ENCODE results near the gene HELB. TPM values are rescaled to one million over a fixed set of nuclear protein-coding genes. Genes with fewer than 3 reads are reported as not detected.
A peak's percentile ranks its signal among the peaks of the same experiment; 100 is the strongest.
"Not testable (repeated sequence)": the region's sequence is repeated elsewhere in the genome, so short reads cannot be mapped to it uniquely, and the experiment has no call there.

HELB gene
- total RNA-seq, result 2.1 TPM

DNA sequence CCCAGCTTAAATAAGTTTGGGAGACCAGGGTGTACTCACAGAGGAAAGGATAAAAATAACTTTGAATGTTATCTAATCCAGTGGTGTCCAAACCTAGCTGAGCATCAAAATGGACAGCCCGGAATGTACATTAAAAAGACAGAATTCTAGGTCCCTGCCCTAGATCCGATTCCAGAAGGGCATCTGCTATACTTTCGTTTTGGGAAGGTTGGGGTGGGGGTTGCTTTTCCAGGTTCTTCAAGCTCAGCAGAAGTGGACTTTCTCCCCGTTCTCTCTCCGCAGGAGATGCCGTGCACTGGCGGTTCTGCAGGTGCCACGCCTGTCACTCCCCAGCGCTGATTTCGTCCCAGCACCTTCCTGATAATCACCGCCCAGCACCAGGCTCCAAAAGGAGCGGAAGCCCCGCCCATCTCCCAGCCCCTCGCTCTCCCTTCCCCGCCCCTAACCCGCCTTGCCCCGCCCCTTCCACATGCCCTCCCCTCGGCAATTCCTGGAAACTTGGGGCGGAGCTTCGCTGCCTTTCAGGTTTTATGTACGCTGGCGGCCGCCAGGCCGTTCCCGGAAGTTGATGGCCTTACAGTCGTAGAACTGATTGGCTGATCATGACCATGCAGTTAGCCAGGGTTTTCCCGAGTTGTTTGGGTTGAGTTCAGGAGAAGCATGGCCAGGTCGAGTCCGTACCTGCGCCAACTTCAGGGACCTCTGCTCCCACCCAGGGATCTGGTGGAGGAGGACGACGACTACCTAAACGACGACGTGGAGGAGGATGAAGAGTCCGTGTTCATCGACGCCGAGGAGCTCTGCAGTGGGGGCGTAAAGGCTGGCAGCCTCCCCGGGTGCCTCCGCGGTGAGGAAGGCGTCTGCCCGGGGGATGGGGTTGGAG, at the start of gene HELB:
Gene HELB (plus strand): TSS at position 550 of the 883 bp plus-strand sequence. CDS start 111 bp downstream, at position 661.
- ATAC-seq, result peak; percentile 100

DNA sequence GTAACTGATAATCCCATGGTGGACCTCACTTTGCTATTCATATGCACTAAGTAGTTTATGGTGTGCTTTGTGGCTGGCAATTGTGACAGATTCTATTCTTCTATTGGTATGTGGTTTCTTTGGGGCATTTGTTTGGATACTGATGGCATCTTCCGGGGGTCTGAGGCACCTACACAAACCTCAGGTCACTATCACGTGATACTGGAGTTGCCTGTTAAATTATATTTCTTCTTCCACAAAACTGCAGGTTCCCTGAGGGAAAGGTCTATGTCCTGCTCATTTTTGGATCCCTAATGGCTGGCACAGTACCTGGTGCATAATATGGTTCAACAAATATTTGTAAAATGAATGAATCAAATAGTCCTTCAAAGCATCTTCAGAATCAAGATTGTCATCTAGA, 49.5 kb upstream of the HELB start:
- no peak for ATAC-seq

DNA sequence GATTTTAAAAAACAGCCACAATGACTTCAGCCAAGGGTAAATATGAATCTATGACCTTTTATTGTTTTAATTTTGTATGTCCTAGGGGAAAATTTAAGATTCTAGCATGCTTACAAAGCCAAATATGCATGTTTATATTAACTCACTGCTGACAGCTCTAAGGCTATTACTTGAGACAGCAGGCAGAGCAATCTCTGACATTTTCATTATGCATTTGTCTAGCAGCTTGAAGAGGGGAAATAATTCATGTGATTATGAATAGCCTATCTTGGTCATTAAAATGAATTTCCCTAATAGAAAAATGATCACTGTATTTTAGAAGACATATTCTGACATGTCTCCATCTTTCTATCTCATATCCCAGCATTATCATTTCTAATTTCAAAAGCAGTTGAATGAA, 46.6 kb upstream of the HELB start:
- ATAC-seq, result no peak

DNA sequence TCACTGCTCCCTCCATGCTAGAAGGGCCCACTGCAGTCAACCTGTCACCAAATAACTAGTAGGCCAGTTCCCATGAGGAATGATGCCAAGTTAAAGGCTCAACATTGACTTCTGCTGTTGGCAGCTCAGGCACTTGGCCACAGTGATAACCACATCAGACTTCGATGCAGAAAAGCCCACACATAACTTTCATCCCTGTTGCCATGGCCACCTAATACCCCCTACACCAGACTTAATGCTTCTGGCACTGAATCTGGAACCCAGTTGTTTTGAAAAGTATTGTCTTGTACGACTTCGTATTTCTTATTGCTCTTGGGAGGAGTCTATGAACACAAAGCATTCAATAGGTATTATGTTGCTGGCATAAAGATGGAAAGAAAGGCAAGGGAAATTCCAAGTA, 44.3 kb upstream of the HELB start:
- no peak for ATAC-seq

DNA sequence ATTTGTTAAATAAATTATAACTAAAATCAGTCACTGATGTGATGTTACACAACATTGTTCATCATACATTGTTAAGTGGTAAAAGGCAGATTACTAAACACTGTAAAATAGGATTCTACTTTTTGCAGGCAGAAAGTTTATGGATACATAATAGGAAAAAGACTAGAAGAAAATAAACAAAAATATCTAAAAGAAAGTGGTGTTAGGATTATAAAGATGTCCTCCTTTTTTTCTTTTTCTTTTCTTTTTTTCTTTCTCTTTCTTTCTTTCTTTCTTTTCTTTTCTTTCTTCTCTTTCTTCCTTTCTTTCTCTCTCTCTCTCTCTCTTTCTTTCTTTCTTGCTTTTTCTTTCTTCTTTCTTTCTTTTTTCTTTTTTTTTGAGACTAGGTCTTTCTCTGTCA, 39.6 kb upstream of the HELB start:
- ATAC-seq, result no peak

DNA sequence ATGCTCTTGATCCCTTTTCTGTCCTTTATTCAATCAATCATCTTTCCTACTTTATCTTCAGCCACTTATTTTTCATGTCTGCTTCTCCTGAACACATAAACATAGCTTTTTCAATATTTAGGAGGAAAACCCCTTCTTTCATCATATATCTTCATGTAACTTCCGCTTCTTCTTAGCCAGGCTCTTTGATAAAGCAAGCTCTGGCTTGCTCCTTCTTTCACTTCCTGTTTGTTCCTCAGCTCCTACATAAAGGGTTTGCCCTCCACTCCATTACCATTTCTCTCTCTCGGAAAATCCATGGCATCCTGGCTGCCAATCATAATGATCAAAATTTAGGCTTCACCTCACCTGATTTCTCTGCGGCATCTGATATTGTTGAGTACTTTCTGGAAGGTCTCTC, 33.7 kb upstream of the HELB start:
- ATAC-seq, result no peak

DNA sequence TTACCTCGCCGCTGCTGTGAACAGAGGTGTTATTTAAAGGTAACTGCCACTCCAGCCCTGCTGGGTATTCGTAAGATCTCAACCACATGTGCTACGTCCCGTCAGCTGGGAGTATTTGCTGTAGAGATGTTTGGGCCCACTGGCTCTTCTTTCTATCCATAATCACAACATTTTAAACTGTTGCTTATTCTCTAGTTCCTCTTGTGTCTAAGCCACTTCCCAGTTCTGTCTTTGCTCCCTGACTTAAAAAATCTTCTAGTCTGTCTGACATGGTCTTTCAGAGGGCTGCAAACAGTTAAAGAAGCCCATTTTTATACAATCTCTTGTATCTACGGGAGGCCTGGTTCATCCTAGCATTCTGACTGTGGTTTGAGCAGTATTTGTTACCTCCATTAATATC, 33.2 kb upstream of the HELB start:
- no peak for ATAC-seq

DNA sequence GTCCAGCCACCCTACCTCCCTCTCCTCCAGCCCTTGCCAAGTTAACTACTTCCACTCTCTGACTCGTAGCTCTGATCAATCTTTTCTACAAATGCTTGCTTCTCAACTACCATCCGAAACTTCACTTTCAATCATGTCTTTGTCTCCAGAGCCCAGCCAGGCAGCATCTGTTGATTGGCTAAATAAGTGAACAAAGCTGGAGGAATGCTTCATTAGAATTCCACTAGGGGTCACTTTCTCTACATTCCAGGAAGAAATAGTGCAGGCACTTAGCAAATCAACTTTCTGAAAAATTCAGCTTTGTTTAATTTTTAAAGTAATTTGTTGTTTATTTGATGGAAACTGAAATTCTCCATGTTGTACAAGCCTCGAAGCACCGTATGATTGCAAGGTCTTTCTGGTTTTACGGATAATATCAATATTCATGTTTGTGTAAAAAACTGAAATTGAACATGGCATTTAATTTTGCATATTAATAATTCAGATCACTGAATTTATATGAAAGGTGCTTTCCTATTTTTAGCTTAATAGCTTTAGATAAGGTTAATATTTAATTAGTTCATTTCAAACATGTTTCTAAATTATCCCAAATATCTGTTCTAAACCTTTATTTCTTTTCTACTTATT, 32.4 kb upstream of the HELB start:
- ATAC-seq, result peak; percentile 41

DNA sequence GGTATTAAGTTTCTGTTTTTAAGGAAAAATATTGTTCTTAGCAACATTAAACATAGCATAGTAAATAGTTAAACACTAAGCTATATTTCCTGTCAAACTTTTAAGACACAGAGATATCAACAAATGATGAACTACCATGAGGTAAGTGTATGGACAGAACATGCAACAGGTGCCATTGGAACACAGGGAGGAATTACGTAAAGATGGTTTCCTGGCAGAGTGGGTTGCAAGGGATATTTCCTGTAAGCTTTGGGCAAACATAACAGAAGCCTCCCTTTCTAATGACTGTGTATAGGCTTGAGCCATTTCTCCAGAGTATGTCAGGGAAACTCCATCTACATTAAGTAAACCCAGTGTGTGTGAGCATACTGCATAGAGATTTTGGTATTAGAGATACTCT, 31.7 kb upstream of the HELB start:
- ATAC-seq, result no peak

DNA sequence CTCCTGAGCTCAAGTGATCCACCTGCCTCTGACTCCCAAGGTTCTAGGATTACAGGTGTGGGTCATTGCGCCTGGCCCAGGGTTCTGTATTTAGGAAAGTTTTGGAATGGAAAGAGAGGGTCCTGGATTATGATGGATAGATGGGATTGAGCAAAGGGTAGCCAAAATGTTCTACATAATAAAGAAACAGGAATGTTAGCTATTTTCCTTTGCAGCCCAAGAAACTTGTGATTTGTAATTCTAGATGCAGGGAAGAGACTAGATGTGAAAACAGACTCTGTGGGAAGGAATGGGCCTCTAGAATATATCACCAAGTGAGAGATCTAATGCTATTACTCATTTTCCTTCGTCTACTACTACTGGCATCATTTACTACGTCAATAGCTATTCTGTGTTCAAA, 29.6 kb upstream of the HELB start:
- ATAC-seq, result no peak

DNA sequence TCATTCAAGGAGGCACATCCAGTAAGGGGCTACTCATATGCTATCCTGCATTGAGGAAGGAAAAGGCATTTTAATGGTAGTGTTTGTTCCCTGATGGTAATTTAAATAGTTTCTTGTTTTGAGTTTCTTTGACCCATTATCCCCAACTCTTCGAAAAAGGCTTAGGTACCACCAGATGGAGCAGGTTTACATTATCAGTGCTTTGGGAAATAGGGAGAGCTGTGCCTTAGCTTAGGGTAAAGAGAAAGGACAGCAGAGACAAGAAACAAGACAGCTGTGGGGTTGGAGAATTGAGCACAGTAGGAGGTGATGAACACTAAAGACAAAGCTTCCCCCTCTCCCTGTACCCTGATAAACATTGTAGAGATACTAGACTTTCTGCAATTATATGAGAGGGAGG, 29.1 kb upstream of the HELB start:
- ATAC-seq, result no peak

DNA sequence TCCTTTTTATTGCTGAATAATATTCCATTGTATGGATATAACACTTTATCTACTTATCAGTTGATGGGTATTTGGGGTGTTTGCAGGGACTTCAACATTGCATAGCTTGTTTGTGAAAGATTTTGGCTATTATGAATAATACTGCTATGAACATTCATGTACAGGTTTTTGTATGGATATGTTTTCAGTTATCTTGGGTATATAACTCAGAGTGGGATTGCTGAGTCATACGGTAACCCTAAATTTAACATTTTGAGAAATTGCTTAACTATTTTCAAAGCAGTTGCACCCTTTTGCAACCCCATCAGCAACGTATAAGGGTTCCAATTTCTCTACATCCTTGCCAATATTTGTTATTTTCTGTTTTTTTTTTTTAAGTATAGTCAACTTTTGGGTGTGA, 27.3 kb upstream of the HELB start:
- ATAC-seq, result no peak

DNA sequence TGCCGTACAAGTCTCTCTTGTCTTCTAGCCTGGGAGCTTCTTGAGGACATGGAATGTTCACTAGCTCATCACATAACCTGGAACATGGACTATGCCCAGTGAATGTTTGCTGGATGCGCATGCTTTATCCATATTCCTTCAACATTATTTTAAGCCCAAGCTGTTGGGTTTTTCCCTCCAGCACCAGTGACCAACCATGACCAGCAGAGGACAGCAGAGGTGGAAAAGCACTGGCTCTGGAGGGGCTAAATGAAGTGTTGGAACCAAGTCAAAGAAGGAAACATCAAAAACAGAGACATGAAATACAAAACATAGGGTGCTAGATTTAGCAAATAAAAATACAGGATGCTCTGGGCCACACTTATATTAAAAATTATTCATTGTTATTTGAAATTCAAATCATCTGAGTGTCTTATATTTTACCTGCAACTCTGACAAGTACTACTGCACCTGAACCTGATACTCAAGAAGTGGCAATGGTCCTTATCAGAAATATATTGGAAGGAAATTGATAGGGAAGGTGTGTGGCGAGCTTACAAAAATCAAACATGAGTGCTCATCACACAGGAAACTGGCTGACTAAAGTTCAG, 23.1 kb upstream of the HELB start:
- no peak for ATAC-seq

DNA sequence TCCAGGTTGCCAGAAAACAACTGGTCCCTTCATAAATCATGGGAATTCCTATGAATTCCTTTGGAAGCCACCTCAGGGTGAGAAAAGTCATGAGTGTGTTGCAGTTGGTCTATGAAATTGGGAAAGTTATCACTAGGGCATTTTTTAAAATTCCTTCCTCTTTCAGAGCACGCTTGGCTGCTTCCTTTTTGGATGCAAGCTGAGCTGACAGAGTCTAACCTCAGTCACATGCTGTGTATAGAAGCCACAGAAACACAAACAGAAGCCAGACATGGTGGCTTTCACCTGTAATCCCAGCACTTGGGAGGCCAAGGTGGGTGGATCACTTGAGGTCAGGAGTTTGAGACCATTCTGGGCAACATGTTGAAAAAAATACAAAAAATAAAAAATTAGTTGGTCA, 21.7 kb upstream of the HELB start:
- no peak for ATAC-seq

DNA sequence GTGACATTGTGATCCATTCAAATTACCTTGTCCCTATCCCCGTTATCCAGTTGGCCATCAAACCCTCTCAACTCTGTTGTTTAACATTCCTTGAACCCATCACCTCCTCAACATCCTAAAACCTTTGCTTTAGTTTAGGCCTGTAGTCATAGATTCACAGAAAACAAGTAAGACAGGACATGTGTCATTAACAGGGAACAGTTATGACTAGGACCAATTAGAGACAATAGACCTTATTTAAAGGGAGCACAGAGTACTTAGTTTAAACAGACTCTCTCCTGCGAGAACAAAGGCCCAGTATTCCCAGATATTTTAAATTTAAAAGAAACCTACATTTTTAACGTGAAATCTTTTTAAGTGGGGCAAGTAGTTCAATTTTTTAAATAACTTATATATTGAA, 20.0 kb upstream of the HELB start:
- no peak for ATAC-seq

DNA sequence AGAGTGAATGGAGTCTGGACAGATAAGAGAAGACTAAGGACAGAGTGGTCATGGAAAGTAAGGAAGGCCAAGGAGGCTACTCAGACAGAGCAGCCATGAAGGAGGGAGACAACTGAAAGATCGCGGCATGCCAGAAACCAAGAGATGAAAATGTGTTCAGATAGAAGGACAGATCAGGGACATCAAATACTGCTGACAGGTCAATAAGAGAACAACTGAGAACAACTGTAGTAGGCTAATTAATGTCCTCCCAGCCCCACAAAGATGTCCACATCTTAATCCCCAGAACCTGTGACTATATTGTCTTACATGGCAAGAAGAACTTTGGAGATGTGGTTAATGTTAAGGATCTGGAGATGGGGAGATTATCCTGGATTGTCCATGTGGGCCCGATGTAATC, 15.0 kb upstream of the HELB start:
- ATAC-seq, result no peak

DNA sequence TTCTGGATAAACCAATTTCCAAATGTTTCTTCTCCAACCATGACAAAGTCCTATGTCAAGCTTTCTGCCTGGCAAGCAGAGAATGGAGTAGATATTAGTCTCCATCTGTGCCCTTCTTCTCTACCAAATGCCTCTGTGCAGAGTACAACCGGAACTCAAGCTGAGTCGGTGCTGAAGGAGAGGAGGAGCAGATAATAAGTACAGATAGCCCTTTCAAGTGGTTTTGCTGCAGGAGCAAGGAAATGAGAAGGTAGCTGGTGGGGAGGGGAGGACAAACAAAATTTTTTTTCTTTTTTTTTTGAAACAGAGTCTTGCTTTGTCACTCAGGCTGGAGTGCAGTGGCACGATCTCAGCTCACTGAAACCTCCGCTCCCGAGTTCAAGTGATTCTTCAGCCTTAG, 14.2 kb upstream of the HELB start:
- no peak for ATAC-seq

DNA sequence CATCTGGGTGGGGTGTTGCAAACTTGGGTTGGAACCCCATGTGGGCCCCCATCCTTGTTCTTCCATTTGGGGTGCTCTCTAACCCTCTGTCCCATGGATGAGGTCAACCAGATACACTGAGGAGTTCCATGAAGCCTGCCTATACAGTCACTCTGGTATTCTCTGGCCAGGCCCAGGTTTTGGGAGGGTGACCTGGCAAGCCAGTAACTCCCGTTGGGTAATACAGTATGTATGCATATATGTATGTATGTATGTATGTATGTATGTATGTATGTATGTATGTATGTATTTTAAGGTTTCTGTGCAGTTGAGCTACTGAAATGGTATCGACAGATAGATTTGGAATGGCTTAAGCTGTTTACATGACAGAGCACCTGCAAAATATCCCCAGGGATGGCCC, 12.8 kb upstream of the HELB start:
- peak; percentile 26 for ATAC-seq

DNA sequence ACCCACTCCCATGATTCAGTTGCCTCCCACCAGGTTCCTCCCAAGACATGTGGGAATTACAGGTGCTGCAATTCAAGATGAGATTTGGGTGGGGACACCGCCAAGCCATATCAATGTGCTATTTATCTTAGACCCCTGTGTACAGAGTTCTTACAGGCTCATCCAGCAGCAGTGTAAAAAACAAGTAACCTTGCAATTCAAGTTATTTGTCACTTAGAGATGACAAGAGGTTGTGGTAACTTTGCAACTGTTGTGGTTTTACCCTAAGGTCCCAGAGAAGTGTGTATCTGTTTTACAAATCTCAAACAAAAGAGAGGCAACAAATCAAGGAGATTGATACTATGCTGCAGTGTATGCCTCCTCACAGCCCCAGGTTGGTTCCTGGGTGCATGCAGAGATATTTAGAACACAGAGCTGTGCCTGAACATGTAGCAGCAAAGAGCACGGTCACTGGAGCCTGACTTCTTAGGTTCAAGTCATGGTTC, 11.5 kb upstream of the HELB start:
- peak; percentile 74 for ATAC-seq

DNA sequence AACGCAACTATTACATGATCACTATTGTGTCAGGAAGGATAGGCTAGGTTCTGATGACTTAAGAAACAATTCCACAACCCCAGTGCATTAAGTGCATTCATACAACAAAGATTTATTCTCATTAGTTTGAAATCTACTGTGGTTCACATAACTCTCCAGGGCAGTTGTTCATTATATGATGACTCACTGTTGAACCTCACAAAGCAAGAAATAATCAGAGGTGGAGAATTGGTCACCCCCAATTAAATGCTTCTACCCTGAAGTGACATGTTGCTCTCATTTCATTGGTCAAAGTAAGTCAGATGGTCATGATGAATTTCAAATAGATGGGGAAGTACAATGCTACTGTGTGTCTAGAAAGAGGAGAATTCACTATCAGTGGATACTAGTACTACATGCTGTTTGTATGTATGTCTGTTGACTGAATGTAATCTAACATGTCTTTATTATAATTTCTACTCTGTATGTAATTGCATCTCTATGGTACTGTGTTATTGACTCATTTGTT, 6.1 kb upstream of the HELB start:
- ATAC-seq, result peak; percentile 22

DNA sequence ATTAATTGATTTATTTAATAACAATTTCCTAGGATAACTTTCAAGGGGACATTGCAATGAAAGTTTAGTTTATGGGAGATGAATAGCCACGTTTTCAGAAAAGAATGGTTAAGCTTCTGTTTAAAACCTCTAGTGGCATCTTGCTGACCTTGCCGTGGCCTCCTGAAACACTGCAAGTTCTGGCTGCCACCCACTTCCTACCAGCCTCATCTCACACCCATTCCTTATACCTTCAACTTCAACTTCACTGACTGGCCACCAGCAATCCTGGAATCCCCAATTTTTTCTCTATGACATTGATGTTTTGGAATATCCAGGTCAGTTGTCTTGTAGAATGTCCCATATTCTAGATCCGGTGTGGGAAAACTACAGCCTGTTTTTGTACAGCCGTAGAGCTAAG, 5.2 kb upstream of the HELB start:
- no peak for ATAC-seq

DNA sequence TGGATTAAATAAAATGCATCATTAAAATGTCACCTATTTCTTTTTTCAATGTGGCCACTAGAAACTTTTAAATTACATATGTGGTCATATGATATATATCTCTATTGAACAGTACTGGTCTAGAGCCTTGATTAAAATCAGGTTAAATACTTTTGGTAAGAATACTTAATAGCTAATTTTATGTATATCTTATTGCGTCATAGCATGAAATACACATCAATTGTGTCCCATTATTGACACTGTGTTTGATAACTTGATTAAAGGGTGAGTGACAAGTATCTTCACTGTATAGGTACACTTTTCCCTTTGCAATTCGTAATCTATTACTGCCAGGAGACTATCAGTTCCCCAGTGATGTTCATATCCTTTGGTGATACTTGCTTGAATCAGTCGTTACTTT, 4.4 kb upstream of the HELB start:
- no peak for ATAC-seq

DNA sequence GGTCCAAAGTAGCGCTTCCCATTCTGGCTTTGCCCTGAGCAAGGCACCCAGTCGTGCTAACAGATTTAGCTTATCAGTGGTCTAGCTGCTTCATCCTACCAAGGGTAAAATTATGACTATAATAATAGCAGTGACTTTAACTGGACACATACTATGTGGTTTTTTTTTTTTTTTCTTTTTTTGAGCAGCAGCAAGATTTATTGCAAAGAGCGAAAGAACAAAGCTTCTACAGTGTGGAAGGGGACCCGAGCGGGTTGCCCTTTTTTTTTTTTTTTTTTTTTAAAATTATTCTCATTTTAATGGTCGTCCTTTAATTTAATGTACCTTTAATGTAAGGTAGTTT, 505 bp downstream of the HELB start:
- no peak for ATAC-seq

DNA sequence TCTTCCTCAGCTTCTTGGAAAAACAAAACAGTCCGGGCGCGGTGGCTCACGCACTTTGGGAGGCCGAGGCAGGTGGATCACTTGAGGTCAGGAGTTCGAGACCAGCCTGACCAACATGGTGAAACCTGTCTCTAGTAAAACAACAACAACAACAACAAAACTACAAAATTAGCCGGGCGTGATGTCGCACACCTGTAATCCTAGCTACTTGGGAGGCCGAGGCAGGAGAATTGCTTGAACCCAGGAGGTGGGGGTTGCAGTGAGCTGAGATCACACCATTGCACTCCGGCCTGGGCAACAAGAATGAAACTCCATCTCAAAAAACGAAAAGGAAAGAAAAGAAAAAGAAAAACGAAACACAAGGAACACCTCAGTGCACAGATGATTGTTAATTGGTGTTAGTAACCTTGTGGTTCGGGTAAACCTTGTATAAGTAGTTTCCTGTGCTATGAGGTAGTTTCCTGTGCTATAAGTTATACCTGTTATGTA, 1.1 kb downstream of the HELB start:
- not testable (repeated sequence) for ATAC-seq
